Peyer's patch (tissue), 4 donors: ENCODE data around the gene KRT83. TPM values are rescaled to one million over a fixed set of nuclear protein-coding genes. Genes with fewer than 3 reads are reported as not detected.

Experiments used
- DNase-seq, 3 donors: peaks; one replicate each; pipeline ENCODE4 v3.0.0-alpha.2; 2017 to 2019
- H3K27ac ChIP-seq, 4 donors: fragments of 200-600 bp; sonication (generic); one replicate each; pipeline ENCODE4 v1.5.1; 2016 to 2019
- H3K27me3 ChIP-seq, 2 donors: fragments of 200-600 bp; sonication (generic); one replicate each; pipeline ENCODE4 v1.5.1; 2019
- H3K36me3 ChIP-seq, 3 donors: fragments of 200-600 bp; sonication (generic); one replicate each; pipeline ENCODE4 v1.5.1; 2016 to 2019
- H3K4me1 ChIP-seq, 4 donors: fragments of 200-600 bp; sonication (generic); one replicate each; pipeline ENCODE4 v1.5.1; 2016 to 2019
- H3K4me3 ChIP-seq, 4 donors: fragments of 200-600 bp; sonication (generic); 1 replicate in 3 of 4; 2 replicates in 1 of 4; pipeline ENCODE4 v1.5.1; 2016 to 2019; ENCODE audit warnings: mild to moderate bottlenecking in 1 of 4
- H3K9me3 ChIP-seq, 4 donors: fragments of 200-600 bp; sonication (generic); one replicate each; pipeline ENCODE4 v1.5.1; 2016 to 2019; ENCODE audit warnings: mild to moderate bottlenecking in 1 of 4
- POLR2A ChIP-seq, 2 donors: fragments of 450-650 bp; IDR thresholded peaks; one replicate each; pipeline ENCODE4 v1.5.1; 2017; ENCODE audit warnings: antibody characterized with exemption in 2 of 2, mild to moderate bottlenecking in 2 of 2, moderate library complexity in 2 of 2
- total RNA-seq, 4 donors: library from RNA; depleted of rRNA; stranded (reverse); fragments of >200 nt; gene quantifications; one replicate each; pipeline ENCODE4 v1.1.0, GENCODE V29; 2016
- TF ChIP-seq, protein P1 (sequence below), 6 experiments: fragments of 450-650 bp in 4 of 6; fragments of 200-600 bp in 2 of 6; sonication (generic) in 1 of 6; IDR thresholded peaks; one replicate each; pipeline ENCODE4 v1.5.1; 2017 to 2019; ENCODE audit warnings: antibody characterized with exemption in 6 of 6, mild to moderate bottlenecking in 3 of 6, moderate library complexity in 1 of 6

KRT83 gene
- not detected for total RNA-seq

DNA sequence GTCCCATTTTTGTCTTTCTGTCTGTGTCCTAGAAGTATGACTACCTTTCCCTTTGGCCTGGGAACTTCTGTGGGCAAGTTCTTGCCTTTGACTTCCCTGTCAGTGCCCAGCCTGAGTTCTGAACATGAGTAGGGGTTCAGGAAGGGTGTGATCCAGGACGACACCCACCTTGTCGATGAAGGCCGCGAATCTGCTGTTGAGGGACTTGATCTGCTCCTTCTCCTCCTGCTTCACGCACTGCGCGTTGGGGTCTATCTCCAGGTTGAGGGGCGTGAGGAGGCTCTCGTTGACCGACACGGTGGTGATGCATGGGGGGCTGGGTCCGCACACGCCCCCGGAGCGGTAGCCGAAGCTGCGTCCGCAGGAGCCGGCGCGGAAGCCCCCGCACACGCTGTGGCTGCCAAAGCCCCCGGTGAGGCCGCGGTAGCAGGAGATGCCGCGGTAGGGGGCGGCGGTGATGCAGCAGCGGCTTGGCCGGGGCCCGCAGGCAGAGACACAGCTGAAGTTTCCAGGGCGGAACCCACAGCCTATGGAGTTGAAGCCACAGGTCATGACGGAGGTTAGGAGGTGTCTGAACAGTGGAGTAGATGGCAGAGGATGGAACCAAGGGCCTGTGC lies at the start of gene KRT83:
Gene KRT83, minus strand, starts transcription at position 615 of the 617 bp plus-strand sequence. Its CDS starts 63 bp downstream, at position 552.
- no peak for TF ChIP-seq POLR2A (IDR thresholded peaks at IDR 0.05)
- TF ChIP-seq, protein P1, sequence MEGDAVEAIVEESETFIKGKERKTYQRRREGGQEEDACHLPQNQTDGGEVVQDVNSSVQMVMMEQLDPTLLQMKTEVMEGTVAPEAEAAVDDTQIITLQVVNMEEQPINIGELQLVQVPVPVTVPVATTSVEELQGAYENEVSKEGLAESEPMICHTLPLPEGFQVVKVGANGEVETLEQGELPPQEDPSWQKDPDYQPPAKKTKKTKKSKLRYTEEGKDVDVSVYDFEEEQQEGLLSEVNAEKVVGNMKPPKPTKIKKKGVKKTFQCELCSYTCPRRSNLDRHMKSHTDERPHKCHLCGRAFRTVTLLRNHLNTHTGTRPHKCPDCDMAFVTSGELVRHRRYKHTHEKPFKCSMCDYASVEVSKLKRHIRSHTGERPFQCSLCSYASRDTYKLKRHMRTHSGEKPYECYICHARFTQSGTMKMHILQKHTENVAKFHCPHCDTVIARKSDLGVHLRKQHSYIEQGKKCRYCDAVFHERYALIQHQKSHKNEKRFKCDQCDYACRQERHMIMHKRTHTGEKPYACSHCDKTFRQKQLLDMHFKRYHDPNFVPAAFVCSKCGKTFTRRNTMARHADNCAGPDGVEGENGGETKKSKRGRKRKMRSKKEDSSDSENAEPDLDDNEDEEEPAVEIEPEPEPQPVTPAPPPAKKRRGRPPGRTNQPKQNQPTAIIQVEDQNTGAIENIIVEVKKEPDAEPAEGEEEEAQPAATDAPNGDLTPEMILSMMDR (IDR thresholded peaks at IDR 0.05), result no peak
- Histone ChIP-seq H3K36me3 (no peaks in the 10 kb centered on the region), H3K27me3 (no peaks in the 10 kb centered on the region), H3K4me1 (no peaks in the 10 kb centered on the region), H3K4me3 (no peak within 1 kb of the TSS), H3K9me3 (no peaks in the 10 kb centered on the region), H3K27ac (no peak within 1 kb of the TSS)
- DNase-seq, result peak in 2 of 3 donors; percentile 16 to 21

DNA sequence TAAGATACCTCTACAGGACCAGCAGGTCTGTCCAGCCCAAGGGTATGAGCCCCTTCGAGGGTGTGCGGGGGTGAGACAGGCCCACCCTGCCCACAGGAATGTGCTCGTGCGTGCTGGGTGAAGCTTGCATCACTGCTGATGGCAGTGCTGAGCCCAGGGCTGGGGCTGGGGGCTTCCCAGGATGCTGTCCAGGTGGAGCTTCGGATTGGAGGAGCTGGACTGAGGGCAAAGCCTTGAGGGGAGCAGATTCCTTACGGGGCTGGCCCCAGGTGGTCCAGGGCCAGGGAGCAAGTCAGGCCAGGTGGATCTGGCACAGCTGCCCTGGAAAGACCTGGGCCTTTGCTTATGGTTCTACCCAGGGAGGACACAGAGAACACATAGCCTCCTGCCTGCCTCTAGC lies 48.6 kb upstream of the KRT83 start:
- H3K36me3 ChIP-seq, result no peaks in the 10 kb centered on the region
- no peak overlapping the region for H3K4me3 ChIP-seq
- H3K27me3 ChIP-seq, result no peaks in the 10 kb centered on the region
- no peaks in the 10 kb centered on the region for H3K9me3 ChIP-seq
- no peak overlapping the region for H3K27ac ChIP-seq
- DNase-seq, result no peak
- TF ChIP-seq POLR2A (IDR thresholded peaks at IDR 0.05), result no peak
- TF ChIP-seq, protein P1 (IDR thresholded peaks at IDR 0.05), result no peak
- no peaks in the 10 kb centered on the region for H3K4me1 ChIP-seq

DNA sequence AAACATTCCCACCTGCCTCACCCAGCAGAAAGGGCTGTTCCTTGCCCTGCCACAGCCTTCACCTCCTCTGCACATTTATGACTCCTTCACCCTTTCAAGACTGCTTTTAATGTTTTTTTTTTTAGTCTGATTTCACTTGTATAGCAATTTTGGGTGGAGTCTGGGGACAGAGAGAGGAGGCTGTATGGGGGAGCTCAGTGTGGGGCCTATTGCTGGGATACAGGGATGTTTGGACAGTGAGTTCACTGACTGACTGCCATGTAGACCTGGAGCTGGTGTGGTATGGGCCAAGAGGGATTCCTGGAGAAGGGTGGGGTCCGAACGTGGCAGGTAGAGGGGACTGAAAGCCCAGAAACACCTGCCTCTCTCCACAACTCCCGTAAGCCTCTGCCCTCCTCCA lies 48.0 kb upstream of the KRT83 start:
- no peak for TF ChIP-seq POLR2A (IDR thresholded peaks at IDR 0.05)
- TF ChIP-seq, protein P1 (IDR thresholded peaks at IDR 0.05), result no peak
- no peak for DNase-seq
- no peak overlapping the region for H3K27ac ChIP-seq
- no peaks in the 10 kb centered on the region for H3K4me1 ChIP-seq
- H3K36me3 ChIP-seq, result no peaks in the 10 kb centered on the region
- no peak overlapping the region for H3K4me3 ChIP-seq
- H3K27me3 ChIP-seq, result no peaks in the 10 kb centered on the region
- no peaks in the 10 kb centered on the region for H3K9me3 ChIP-seq

DNA sequence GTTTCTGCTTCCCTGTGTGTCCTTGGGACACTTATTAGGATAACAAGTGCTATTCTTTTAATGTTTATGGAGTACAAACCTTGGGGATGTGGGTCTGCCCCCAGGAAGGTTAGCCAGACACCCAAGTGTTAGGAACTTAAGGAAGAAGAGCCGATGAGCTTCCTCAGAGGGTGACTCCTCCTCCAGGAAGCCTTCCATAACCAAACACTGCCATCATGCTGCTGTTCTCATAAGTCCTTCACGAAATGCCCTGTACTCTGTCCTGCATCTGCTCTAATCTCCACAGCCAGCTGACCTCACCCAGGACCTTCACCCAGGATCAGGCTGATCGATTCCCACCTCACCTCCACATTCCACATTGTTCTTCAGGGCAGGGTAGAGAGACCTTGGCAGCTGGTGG lies 47.3 kb upstream of the KRT83 start:
- H3K4me3 ChIP-seq, result no peak overlapping the region
- no peak for TF ChIP-seq POLR2A (IDR thresholded peaks at IDR 0.05)
- TF ChIP-seq, protein P1 (IDR thresholded peaks at IDR 0.05), result no peak
- no peaks in the 10 kb centered on the region for H3K4me1 ChIP-seq
- H3K36me3 ChIP-seq, result no peaks in the 10 kb centered on the region
- no peaks in the 10 kb centered on the region for H3K9me3 ChIP-seq
- no peak for DNase-seq
- no peaks in the 10 kb centered on the region for H3K27me3 ChIP-seq
- no peak overlapping the region for H3K27ac ChIP-seq

DNA sequence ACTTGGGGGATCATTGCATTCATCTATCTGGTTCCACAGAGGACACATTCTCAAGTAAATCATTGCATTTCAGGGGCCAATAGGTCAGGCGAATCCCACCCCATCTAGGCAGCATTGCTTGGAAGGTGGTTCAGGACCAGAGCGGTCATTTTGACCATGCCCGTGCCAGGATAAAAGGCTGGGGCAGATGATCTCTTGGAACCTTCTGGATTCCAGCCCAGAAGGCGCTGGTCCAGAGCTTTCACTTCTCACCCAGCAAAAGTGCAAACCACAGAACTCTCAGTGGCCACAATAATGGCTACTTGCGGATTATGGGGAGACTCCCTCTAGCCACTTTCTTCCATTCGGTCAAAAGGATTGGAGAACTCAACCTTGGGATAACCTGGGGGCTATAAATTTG lies 46.7 kb upstream of the KRT83 start:
- TF ChIP-seq POLR2A (IDR thresholded peaks at IDR 0.05), result no peak
- TF ChIP-seq, protein P1 (IDR thresholded peaks at IDR 0.05), result no peak
- H3K36me3 ChIP-seq, result no peaks in the 10 kb centered on the region

More for the DNA sequence above, 46.7 kb upstream of the KRT83 start:
- H3K4me1 ChIP-seq, result no peaks in the 10 kb centered on the region
- no peak overlapping the region for H3K4me3 ChIP-seq
- no peaks in the 10 kb centered on the region for H3K9me3 ChIP-seq
- H3K27ac ChIP-seq, result no peak overlapping the region
- no peak for DNase-seq
- H3K27me3 ChIP-seq, result no peaks in the 10 kb centered on the region
